Mammary epithelial cell (primary cell): ENCODE data around the gene INHA.

Experiments
- EZH2 ChIP-seq: IDR thresholded peaks from 2 replicates; pipeline ENCODE4 v1.6.1; 2012; ENCODE audit warnings: low read length, inconsistent platforms, borderline replicate concordance
- TF ChIP-seq, protein P1 (sequence below), 2 donors: IDR thresholded peaks in 1 of 2; conservative IDR thresholded peaks in 1 of 2; 2 replicates each; pipeline ENCODE4 v1.5.1; 2011 to 2012; ENCODE audit warnings: inconsistent platforms in 2 of 2, low read length in 2 of 2, mild to moderate bottlenecking in 2 of 2, control low read depth in 1 of 2, low read depth in 1 of 2; ENCODE audit not compliant: insufficient read depth in 1 of 2; ENCODE audit errors: extremely low read depth in 1 of 2

- TF ChIP-seq, protein P1, sequence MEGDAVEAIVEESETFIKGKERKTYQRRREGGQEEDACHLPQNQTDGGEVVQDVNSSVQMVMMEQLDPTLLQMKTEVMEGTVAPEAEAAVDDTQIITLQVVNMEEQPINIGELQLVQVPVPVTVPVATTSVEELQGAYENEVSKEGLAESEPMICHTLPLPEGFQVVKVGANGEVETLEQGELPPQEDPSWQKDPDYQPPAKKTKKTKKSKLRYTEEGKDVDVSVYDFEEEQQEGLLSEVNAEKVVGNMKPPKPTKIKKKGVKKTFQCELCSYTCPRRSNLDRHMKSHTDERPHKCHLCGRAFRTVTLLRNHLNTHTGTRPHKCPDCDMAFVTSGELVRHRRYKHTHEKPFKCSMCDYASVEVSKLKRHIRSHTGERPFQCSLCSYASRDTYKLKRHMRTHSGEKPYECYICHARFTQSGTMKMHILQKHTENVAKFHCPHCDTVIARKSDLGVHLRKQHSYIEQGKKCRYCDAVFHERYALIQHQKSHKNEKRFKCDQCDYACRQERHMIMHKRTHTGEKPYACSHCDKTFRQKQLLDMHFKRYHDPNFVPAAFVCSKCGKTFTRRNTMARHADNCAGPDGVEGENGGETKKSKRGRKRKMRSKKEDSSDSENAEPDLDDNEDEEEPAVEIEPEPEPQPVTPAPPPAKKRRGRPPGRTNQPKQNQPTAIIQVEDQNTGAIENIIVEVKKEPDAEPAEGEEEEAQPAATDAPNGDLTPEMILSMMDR (conservative IDR thresholded peaks at IDR 0.05 in 1 of 2, IDR thresholded peaks at IDR 0.05 in 1 of 2; ENCODE audit: extremely low read depth in 1 of 2, insufficient read depth in 1 of 2, low read depth in 1 of 2, low read length in 2 of 2) = peak; percentile 79 to 91
- TF ChIP-seq EZH2 = no peak
These were observed 30.4 kb upstream of the INHA start for GRCh38 chr2:219541611-219542180.
